DMS 273 (cell line): Measurements from ENCODE around the gene TNRC6C.
A peak's percentile ranks its signal among the peaks of the same experiment; 100 is the strongest.

Experiments
- DNase-seq: peaks from one replicate; lab custom pipeline; 2025; ENCODE audit not compliant: unreplicated experiment; lab: John Stamatoyannopoulos, UW

TNRC6C gene

GRCh38 chr17:77957857-77958715 is at the start of gene TNRC6C:
TNRC6C (plus strand) TSS chr17:77958703; CDS start chr17:78004207, 45,504 bp downstream.
- DNase-seq, result peak; percentile 100

GRCh38 chr17:77909236-77909635 is 49.3 kb upstream of the TNRC6C start:
- DNase-seq, result peak; percentile 78

- no peak for DNase-seq
These were observed 48.7 kb upstream of the TNRC6C start for GRCh38 chr17:77909816-77910215.

GRCh38 chr17:77914385-77915254 is 43.9 kb upstream of the TNRC6C start:
- DNase-seq, result peak; percentile 84

- DNase-seq, result no peak
These were observed 42.9 kb upstream of the TNRC6C start for GRCh38 chr17:77915594-77916021.

- DNase-seq, result no peak
These were observed 42.2 kb upstream of the TNRC6C start for GRCh38 chr17:77916264-77916663.

- no peak for DNase-seq
These were observed 41.6 kb upstream of the TNRC6C start for GRCh38 chr17:77916703-77917481.

GRCh38 chr17:77919276-77919675 is 39.2 kb upstream of the TNRC6C start:
- DNase-seq, result no peak

GRCh38 chr17:77923135-77923534 is 35.4 kb upstream of the TNRC6C start:
- no peak for DNase-seq

- DNase-seq, result no peak
These were observed 34.6 kb upstream of the TNRC6C start for GRCh38 chr17:77923776-77924513.

GRCh38 chr17:77924757-77925336 is 33.7 kb upstream of the TNRC6C start:
- DNase-seq, result no peak

- DNase-seq, result no peak
These were observed 32.5 kb upstream of the TNRC6C start for GRCh38 chr17:77925831-77926543.

GRCh38 chr17:77926981-77927380 is 31.5 kb upstream of the TNRC6C start:
- DNase-seq, result peak; percentile 27

GRCh38 chr17:77927777-77928518 is 30.6 kb upstream of the TNRC6C start:
- no peak for DNase-seq

- DNase-seq, result no peak
These were observed 29.9 kb upstream of the TNRC6C start for GRCh38 chr17:77928519-77929179.

GRCh38 chr17:77929180-77929564 is 29.3 kb upstream of the TNRC6C start:
- DNase-seq, result no peak

GRCh38 chr17:77929871-77930436 is 28.5 kb upstream of the TNRC6C start:
- no peak for DNase-seq
